NT2/D1 (cell line): ENCODE results near the gene DARS2.
"Not testable (repeated sequence)": the region's sequence is repeated elsewhere in the genome, so short reads cannot be mapped to it uniquely, and the experiment has no call there.

ENCODE experiments used
- DNase-seq: peaks from one replicate; pipeline ENCODE4 v3.0.0-alpha.2; 2011; ENCODE audit warnings: low read depth, low spot score
- H3K27me3 ChIP-seq: 2 replicates; pipeline ENCODE4 v1.6.0; 2011; ENCODE audit warnings: mild to moderate bottlenecking; ENCODE audit not compliant: insufficient read length, insufficient read depth
- H3K36me3 ChIP-seq: 2 replicates; pipeline ENCODE4 v1.6.1; 2011; ENCODE audit warnings: mild to moderate bottlenecking, low read length, mixed read lengths; ENCODE audit not compliant: insufficient read depth, insufficient read length
- H3K4me1 ChIP-seq: 2 replicates; pipeline ENCODE4 v1.5.1; 2011; ENCODE audit not compliant: insufficient read depth, insufficient read length
- H3K4me3 ChIP-seq: 2 replicates; pipeline ENCODE4 v1.5.1; 2011; ENCODE audit warnings: low read depth; ENCODE audit not compliant: insufficient read length
- H3K9ac ChIP-seq: 2 replicates; pipeline ENCODE4 v1.6.0; 2011; ENCODE audit warnings: low read depth; ENCODE audit not compliant: insufficient read length
- H3K9me3 ChIP-seq: 2 replicates; pipeline ENCODE4 v1.5.1; 2011; ENCODE audit warnings: mild to moderate bottlenecking, low read length; ENCODE audit not compliant: insufficient read depth
- SUZ12 ChIP-seq: IDR thresholded peaks from 2 replicates; pipeline ENCODE4 v1.6.1; 2011; ENCODE audit not compliant: insufficient read length, insufficient read depth; ENCODE audit errors: extremely low read depth
- YY1 ChIP-seq: IDR thresholded peaks from 2 replicates; pipeline ENCODE4 v1.6.1; 2011; ENCODE audit not compliant: insufficient read length, insufficient read depth
- ZNF274 ChIP-seq: IDR thresholded peaks from 2 replicates; pipeline ENCODE4 v1.6.1; 2011; ENCODE audit warnings: mild to moderate bottlenecking, low read depth, low read length

Gene DARS2

GRCh38 chr1:173802961-173803360 is 21.5 kb upstream of the DARS2 start:
- no peaks in the 10 kb centered on the region for H3K4me1 ChIP-seq
- no peak for DNase-seq
- H3K4me3 ChIP-seq = no peak overlapping the region
- TF ChIP-seq ZNF274 (no peak), SUZ12 (no peak), YY1 (no peak)
- no peak overlapping the region for H3K9ac ChIP-seq
- H3K9me3 ChIP-seq = no peaks in the 10 kb centered on the region
- H3K27me3 ChIP-seq = no peaks in the 10 kb centered on the region
- H3K36me3 ChIP-seq = peaks cover 80% of the 10 kb centered on the region

GRCh38 chr1:173813654-173814053 is 10.8 kb upstream of the DARS2 start:
- not testable (repeated sequence) for H3K9me3 ChIP-seq, H3K27me3 ChIP-seq, DNase-seq, H3K9ac ChIP-seq, H3K4me1 ChIP-seq, H3K4me3 ChIP-seq
- peaks cover 33% of the 10 kb centered on the region for H3K36me3 ChIP-seq

- TF ChIP-seq YY1 (no peak), ZNF274 (no peak), SUZ12 (no peak)
- Histone ChIP-seq H3K27me3 (no peaks in the 10 kb centered on the region), H3K4me3 (no peak overlapping the region), H3K9me3 (0 out of 2 replicates have a peak, but pooled peaks cover 3% of the 10 kb centered on the region), H3K9ac (no peak overlapping the region), H3K4me1 (no peaks in the 10 kb centered on the region), H3K36me3 (peaks cover 38% of the 10 kb centered on the region)
- no peak for DNase-seq
Measured at GRCh38 chr1:173818459-173818858, 6.0 kb upstream of the DARS2 start.

GRCh38 chr1:173821680-173822079 is 2.8 kb upstream of the DARS2 start:
- 0 out of 2 replicates have a peak, but pooled peaks cover 3% of the 10 kb centered on the region for H3K9me3 ChIP-seq
- no peak overlapping the region for H3K4me3 ChIP-seq
- no peak for TF ChIP-seq ZNF274
- TF ChIP-seq SUZ12 = no peak
- no peak for TF ChIP-seq YY1
- no peaks in the 10 kb centered on the region for H3K4me1 ChIP-seq
- no peaks in the 10 kb centered on the region for H3K27me3 ChIP-seq
- H3K36me3 ChIP-seq = peaks cover 40% of the 10 kb centered on the region
- no peak for DNase-seq
- H3K9ac ChIP-seq = no peak overlapping the region

- H3K4me1 ChIP-seq = no peaks in the 10 kb centered on the region
- no peaks in the 10 kb centered on the region for H3K9me3 ChIP-seq
- peak overlapping the region; percentile 96 for H3K4me3 ChIP-seq
- TF ChIP-seq YY1 = no peak
- TF ChIP-seq SUZ12 = no peak
- no peak for TF ChIP-seq ZNF274
- H3K36me3 ChIP-seq = peaks cover 49% of the 10 kb centered on the region
- DNase-seq = no peak
- H3K9ac ChIP-seq = peak overlapping the region; percentile 97
- no peaks in the 10 kb centered on the region for H3K27me3 ChIP-seq
Measured at GRCh38 chr1:173823781-173824314, 625 bp upstream of the DARS2 start.

- Histone ChIP-seq H3K9ac (no peak overlapping the region), H3K4me3 (no peak overlapping the region), H3K9me3 (no peaks in the 10 kb centered on the region), H3K27me3 (no peaks in the 10 kb centered on the region), H3K4me1 (no peaks in the 10 kb centered on the region), H3K36me3 (peaks cover 54% of the 10 kb centered on the region)
- TF ChIP-seq YY1 (no peak), ZNF274 (no peak), SUZ12 (no peak)
- DNase-seq = no peak
Measured at GRCh38 chr1:173827611-173828010, 3.1 kb downstream of the DARS2 start.

GRCh38 chr1:173832748-173833147 is 8.3 kb downstream of the DARS2 start:
- no peaks in the 10 kb centered on the region for H3K4me1 ChIP-seq
- H3K36me3 ChIP-seq = peaks cover 80% of the 10 kb centered on the region
- DNase-seq = no peak
- no peaks in the 10 kb centered on the region for H3K9me3 ChIP-seq
- H3K4me3 ChIP-seq = no peak overlapping the region
- H3K27me3 ChIP-seq = no peaks in the 10 kb centered on the region
- no peak overlapping the region for H3K9ac ChIP-seq
- TF ChIP-seq ZNF274 (no peak), YY1 (no peak), SUZ12 (no peak)
